IMR-90 (cell line): ENCODE data around the gene MBD2. TPM values are rescaled to one million over a fixed set of nuclear protein-coding genes. Genes with fewer than 3 reads are reported as not detected.

Experiments used
- ATAC-seq: fragments of 200-7000 bp; cut with Tn5 transposase; 2 replicates; pipeline ENCODE4 v1.9.1; 2020; ENCODE audit warnings: low read depth, mild to moderate bottlenecking, moderate library complexity
- BruUV-seq: library from RNA; stranded (reverse); fragments of 400-500 nt; replicated peaks from 2 replicates; lab custom pipeline; 2021; lab: Mats Ljungman, UMichigan
- CTCF ChIA-PET: fragments of 300-600 bp; formaldehyde crosslinking; extraction: SDS; loops from one replicate; lab custom pipeline; 2021; ENCODE audit warnings: antibody characterized with exemption; lab: Yijun Ruan, JAX
- POLR2A ChIA-PET: fragments of 300-600 bp; sonication (Branson Sonifier 250); formaldehyde crosslinking; loops from one replicate; lab custom pipeline; 2022; ENCODE audit warnings: antibody characterized with exemption; ENCODE audit not compliant: unreplicated experiment; lab: Charles Lee
- DNase-seq: peaks from one replicate; pipeline ENCODE4 v3.0.0; 2013
- H2AFZ ChIP-seq: replicated peaks from 2 replicates; pipeline ENCODE3; 2013; ENCODE audit warnings: low read length, mild to moderate bottlenecking; ENCODE audit not compliant: poor library complexity
- H2AK5ac ChIP-seq: 2 replicates; pipeline ENCODE4 v1.6.1; 2013; ENCODE audit warnings: low read depth, low read length, inconsistent platforms
- H2AK9ac ChIP-seq: replicated peaks from 2 replicates; pipeline ENCODE3; 2013; ENCODE audit warnings: mild to moderate bottlenecking, low read depth, low read length, moderate library complexity; ENCODE audit not compliant: poor library complexity
- H2BK120ac ChIP-seq: 2 replicates; pipeline ENCODE4 v1.6.1; 2013; ENCODE audit warnings: low read depth, low read length, inconsistent platforms
- H2BK15ac ChIP-seq: 3 replicates; pipeline ENCODE4 v1.6.1; 2013; ENCODE audit warnings: low read depth, low read length, inconsistent platforms
- H2BK20ac ChIP-seq: 2 replicates; pipeline ENCODE4 v1.6.1; 2013; ENCODE audit warnings: low read depth, mild to moderate bottlenecking, inconsistent platforms, low read length, moderate library complexity
- H2BK5ac ChIP-seq: 2 replicates; pipeline ENCODE4 v1.6.1; 2013; ENCODE audit warnings: mild to moderate bottlenecking, low read depth, low read length, inconsistent platforms; ENCODE audit not compliant: poor library complexity, severe bottlenecking
- H3K14ac ChIP-seq: replicated peaks from 2 replicates; pipeline ENCODE4 v1.6.1; 2013; ENCODE audit warnings: low read depth, low read length, inconsistent platforms
- H3K18ac ChIP-seq: 2 replicates; pipeline ENCODE4 v1.6.1; 2013; ENCODE audit warnings: low read depth, low read length, control low read depth
- H3K23ac ChIP-seq: 2 replicates; pipeline ENCODE4 v1.6.1; 2013; ENCODE audit warnings: low read depth, low read length, inconsistent platforms
- H3K27ac ChIP-seq: 2 replicates; pipeline ENCODE4 v1.5.1; 2013; ENCODE audit warnings: mild to moderate bottlenecking, control low read depth, low read length; ENCODE audit not compliant: insufficient read depth
- H3K27me3 ChIP-seq: 2 replicates; pipeline ENCODE4 v1.6.1; 2013; ENCODE audit warnings: low read length; ENCODE audit not compliant: control insufficient read depth, insufficient read depth
- H3K36me3 ChIP-seq: 2 replicates; pipeline ENCODE4 v1.6.1; 2013; ENCODE audit warnings: low read length, mixed read lengths; ENCODE audit not compliant: control insufficient read depth, insufficient read depth
- H3K4ac ChIP-seq: 2 replicates; pipeline ENCODE4 v1.6.1; 2013; ENCODE audit warnings: low read depth, low read length, inconsistent platforms
- H3K4me1 ChIP-seq: 2 replicates; pipeline ENCODE4 v1.6.1; 2013; ENCODE audit warnings: low read length, mixed read lengths; ENCODE audit not compliant: control insufficient read depth, insufficient read depth
- H3K4me2 ChIP-seq: 2 replicates; pipeline ENCODE4 v1.6.1; 2013; ENCODE audit warnings: low read depth, mild to moderate bottlenecking, control low read depth, low read length, moderate library complexity
- H3K4me3 ChIP-seq: 2 replicates; pipeline ENCODE4 v1.5.1; 2013; ENCODE audit warnings: low read depth, mild to moderate bottlenecking, control low read depth, low read length, moderate library complexity; ENCODE audit not compliant: insufficient read depth
- H3K56ac ChIP-seq: 2 replicates; pipeline ENCODE4 v1.6.1; 2013; ENCODE audit warnings: low read length, inconsistent platforms; ENCODE audit not compliant: insufficient read depth; ENCODE audit errors: extremely low read depth
- H3K79me1 ChIP-seq, 2 experiments: 2 replicates each; pipeline ENCODE4 v1.6.1; 2013; ENCODE audit warnings: low read length in 2 of 2, inconsistent platforms in 1 of 2, low read depth in 1 of 2
- H3K9ac ChIP-seq: 2 replicates; pipeline ENCODE4 v1.6.1; 2013; ENCODE audit warnings: low read depth, low read length, control low read depth
- H3K9me1 ChIP-seq: 2 replicates; pipeline ENCODE4 v1.6.1; 2013; ENCODE audit warnings: low read length, inconsistent platforms; ENCODE audit not compliant: insufficient read depth
- H3K9me3 ChIP-seq: 2 replicates; pipeline ENCODE4 v1.6.1; 2013; ENCODE audit warnings: low read length; ENCODE audit not compliant: control insufficient read depth, insufficient read depth
- H4K20me1 ChIP-seq: 2 replicates; pipeline ENCODE4 v1.6.1; 2013; ENCODE audit warnings: low read length, inconsistent platforms; ENCODE audit not compliant: insufficient read depth
- H4K5ac ChIP-seq: 2 replicates; pipeline ENCODE4 v1.6.1; 2013; ENCODE audit warnings: mild to moderate bottlenecking, low read depth, low read length, control low read depth
- H4K8ac ChIP-seq, 2 experiments: 2 replicates each; pipeline ENCODE4 v1.6.1; 2013; ENCODE audit warnings: low read depth in 2 of 2, low read length in 2 of 2, control low read depth in 1 of 2, inconsistent platforms in 1 of 2
- H4K91ac ChIP-seq: 2 replicates; pipeline ENCODE4 v1.6.1; 2013; ENCODE audit warnings: low read depth, low read length, inconsistent platforms; ENCODE audit not compliant: insufficient read depth
- CEBPB ChIP-seq: IDR thresholded peaks from 2 replicates; pipeline ENCODE4 v1.6.1; 2012; ENCODE audit warnings: low read depth, low read length, improper control_type of control experiment
- MAFK ChIP-seq: IDR thresholded peaks from 2 replicates; pipeline ENCODE4 v1.6.1; 2012; ENCODE audit warnings: low read depth, low read length, improper control_type of control experiment
- MAZ ChIP-seq: IDR thresholded peaks from 2 replicates; pipeline ENCODE4 v1.6.1; 2012; ENCODE audit warnings: low read depth, mild to moderate bottlenecking, low read length, improper control_type of control experiment, moderate library complexity, borderline replicate concordance
- WGBS, 2 experiments: methylation state at CpG; one replicate each; pipeline versions ENCODE4 v1.1.5 to v1.1.7; 2013; ENCODE audit warnings: missing lambda C conversion rate in 2 of 2; ENCODE audit not compliant: insufficient read length in 1 of 2; ENCODE audit errors: extremely low coverage in 2 of 2; 5-methylcytosine and 5-hydroxymethylcytosine counted together
- dilution Hi-C: fragments of 300-500 bp; cut with HindIII; formaldehyde crosslinking; loops from one replicate; pipeline ENCODE4 v1.14.3; 2018; ENCODE audit warnings: low sequenced_read_pairs; ENCODE audit not compliant: unreplicated experiment
- in situ Hi-C: fragments of 300-500 bp; cut with MboI; formaldehyde crosslinking; loops from 3 replicates; pipeline ENCODE4 v1.14.3; 2019; ENCODE audit warnings: low sequenced_read_pairs, inconsistent platforms, mixed read lengths
- intact Hi-C: fragments of 100-400 bp; cut with micrococcal nuclease; formaldehyde crosslinking; loops from 2 replicates; pipeline ENCODE4 v1.10.0; 2022
- polyA plus RNA-seq, 3 experiments: library from polyadenylated mRNA; depleted of rRNA; stranded (reverse); fragments of >200 nt; gene quantifications; 2 replicates each; pipeline ENCODE4 v1.2.3, GENCODE V29; 2012; ENCODE audit warnings: low replicate concordance in 1 of 3
- total RNA-seq: library from RNA; depleted of rRNA; stranded (reverse); fragments of >200 nt; gene quantifications from 2 replicates; pipeline ENCODE4 v1.2.3, GENCODE V29; 2012

MBD2 gene
- total and polyA plus RNA-seq, 2 of the 4 experiments (the other 2 are of a cell fraction), result 9.7 to 29.5 TPM

DNA sequence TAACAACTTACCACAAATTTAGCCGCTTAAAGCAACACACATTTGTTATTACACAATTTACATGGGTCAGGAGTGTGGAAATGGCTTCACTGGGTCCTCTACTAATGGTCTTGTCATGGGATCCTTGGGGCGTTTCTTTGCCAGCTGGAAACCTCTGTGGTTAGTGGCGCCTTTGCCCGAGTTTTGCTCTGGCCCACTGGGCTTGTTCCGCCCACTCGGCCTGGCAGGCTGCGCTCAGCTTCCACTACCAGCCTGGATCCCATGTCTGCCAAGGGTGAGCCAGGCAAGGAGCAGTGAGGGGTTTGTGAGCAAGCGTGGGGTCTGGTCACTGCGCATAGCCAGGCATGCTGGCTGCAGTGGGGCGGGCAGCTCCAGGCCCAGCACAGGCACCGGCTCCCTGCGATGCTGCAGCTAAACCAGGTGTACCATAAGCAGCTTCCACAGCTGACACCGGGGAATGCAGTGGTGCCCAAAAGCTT lies 16.2 kb upstream of the MBD2 start:
- Histone ChIP-seq H2BK5ac (no peak overlapping the region), H3K4ac (no peak overlapping the region), H2BK15ac (no peak overlapping the region), H2AK5ac (no peak overlapping the region), H3K56ac (no peak overlapping the region), H4K20me1 (no peaks in the 10 kb centered on the region), H3K27me3 (peaks cover 6% of the 10 kb centered on the region), H2BK20ac (no peak overlapping the region), H4K91ac (no peak overlapping the region), H3K4me1 (no peaks in the 10 kb centered on the region), H3K4me2 (no peak overlapping the region), H3K4me3 (no peak overlapping the region), H2AFZ (no peak overlapping the region), H3K27ac (no peak overlapping the region), H4K8ac (no peak overlapping the region), H4K5ac (no peak overlapping the region), H2AK9ac (no peak overlapping the region), H2BK120ac (no peak overlapping the region), H3K23ac (no peak overlapping the region), H3K79me1 (no peaks in the 10 kb centered on the region), H3K9ac (no peak overlapping the region), H3K14ac (no peak overlapping the region), H3K9me3 (no peaks in the 10 kb centered on the region), H3K36me3 (no peaks in the 10 kb centered on the region), H3K9me1 (no peaks in the 10 kb centered on the region), H3K18ac (no peak overlapping the region)
- intact Hi-C loops (no loop called here), dilution Hi-C loops (no loop called here), in situ Hi-C loops (no loop called here)
- CTCF ChIA-PET, result interaction anchor here (1.4 kb wide), 1 partner anchor 13 kb away, joined by 3 read pairs; no protein-coding TSS in a partner anchor
- 90% methylated on average over 9 of the region's 13 CpGs; no CpG with 5 or more reads in 1 of the 2 experiments for WGBS, 2 experiments
- POLR2A ChIA-PET, result no interaction called here
- BruUV-seq, result no TSS peak
- TF ChIP-seq CEBPB (0 out of 2 replicates have a peak, but pooled peaks have one; percentile 4), MAZ (no peak), MAFK (no peak)
- ATAC-seq (peak; percentile 14; the same call in 1 of the 2 replicates), DNase-seq (no peak)
